ENCODE measurements around the gene VAMP2. TPM values are rescaled to one million over a fixed set of nuclear protein-coding genes. Genes with fewer than 3 reads are reported as not detected.

Gene VAMP2
- total RNA-seq, 1 experiment from 2014 or later, result 22.1 TPM

DNA sequence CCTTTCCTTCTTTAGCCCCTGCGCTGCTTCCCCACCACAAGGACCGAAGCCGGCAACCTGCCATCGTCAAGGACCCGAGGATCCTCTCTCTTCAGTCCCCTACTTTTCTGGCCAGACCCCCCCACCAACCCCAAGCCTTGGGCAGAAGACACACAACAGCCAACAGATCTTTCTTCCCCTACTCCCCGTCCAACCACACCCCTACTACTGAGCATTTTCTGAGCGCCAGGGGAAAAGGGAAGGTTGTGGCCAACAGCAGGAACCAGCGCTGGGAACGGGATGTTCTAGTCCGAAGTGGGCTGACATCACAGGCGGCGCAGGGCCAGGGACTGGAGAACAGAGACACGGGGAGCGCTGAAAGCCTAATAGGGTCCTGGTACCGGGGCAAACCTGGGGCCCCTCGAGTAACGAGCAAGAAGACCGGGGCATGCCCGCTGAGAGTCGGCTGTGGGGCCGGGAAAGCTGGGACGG lies 11.1 kb downstream of the VAMP2 start:
- Mint-ChIP-seq H3K4me3 (ENCODE audit: low read depth, unreplicated experiment) (peak overlapping the region; percentile 71), H3K36me3 (ENCODE audit: insufficient read depth, unreplicated experiment) (peaks cover 17% of the 10 kb centered on the region), H3K4me1 (ENCODE audit: low read depth, unreplicated experiment) (no peaks in the 10 kb centered on the region), H3K27me3 (ENCODE audit: unreplicated experiment) (no peaks in the 10 kb centered on the region), H3K9me3 (ENCODE audit: low read depth, unreplicated experiment) (no peaks in the 10 kb centered on the region), H3K27ac (ENCODE audit: unreplicated experiment) (peak overlapping the region; percentile 70)
- intact Hi-C loops (cut with micrococcal nuclease; ENCODE audit: unreplicated experiment), result no loop called here
- no TSS peak for BruUV-seq (replicated peaks)
- no peak for DNase-seq
- TF ChIP-seq, protein P1, sequence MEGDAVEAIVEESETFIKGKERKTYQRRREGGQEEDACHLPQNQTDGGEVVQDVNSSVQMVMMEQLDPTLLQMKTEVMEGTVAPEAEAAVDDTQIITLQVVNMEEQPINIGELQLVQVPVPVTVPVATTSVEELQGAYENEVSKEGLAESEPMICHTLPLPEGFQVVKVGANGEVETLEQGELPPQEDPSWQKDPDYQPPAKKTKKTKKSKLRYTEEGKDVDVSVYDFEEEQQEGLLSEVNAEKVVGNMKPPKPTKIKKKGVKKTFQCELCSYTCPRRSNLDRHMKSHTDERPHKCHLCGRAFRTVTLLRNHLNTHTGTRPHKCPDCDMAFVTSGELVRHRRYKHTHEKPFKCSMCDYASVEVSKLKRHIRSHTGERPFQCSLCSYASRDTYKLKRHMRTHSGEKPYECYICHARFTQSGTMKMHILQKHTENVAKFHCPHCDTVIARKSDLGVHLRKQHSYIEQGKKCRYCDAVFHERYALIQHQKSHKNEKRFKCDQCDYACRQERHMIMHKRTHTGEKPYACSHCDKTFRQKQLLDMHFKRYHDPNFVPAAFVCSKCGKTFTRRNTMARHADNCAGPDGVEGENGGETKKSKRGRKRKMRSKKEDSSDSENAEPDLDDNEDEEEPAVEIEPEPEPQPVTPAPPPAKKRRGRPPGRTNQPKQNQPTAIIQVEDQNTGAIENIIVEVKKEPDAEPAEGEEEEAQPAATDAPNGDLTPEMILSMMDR (IDR thresholded peaks at IDR 0.05; ENCODE audit: unreplicated experiment), result no peak
- CTCF ChIA-PET, result no interaction called here

DNA sequence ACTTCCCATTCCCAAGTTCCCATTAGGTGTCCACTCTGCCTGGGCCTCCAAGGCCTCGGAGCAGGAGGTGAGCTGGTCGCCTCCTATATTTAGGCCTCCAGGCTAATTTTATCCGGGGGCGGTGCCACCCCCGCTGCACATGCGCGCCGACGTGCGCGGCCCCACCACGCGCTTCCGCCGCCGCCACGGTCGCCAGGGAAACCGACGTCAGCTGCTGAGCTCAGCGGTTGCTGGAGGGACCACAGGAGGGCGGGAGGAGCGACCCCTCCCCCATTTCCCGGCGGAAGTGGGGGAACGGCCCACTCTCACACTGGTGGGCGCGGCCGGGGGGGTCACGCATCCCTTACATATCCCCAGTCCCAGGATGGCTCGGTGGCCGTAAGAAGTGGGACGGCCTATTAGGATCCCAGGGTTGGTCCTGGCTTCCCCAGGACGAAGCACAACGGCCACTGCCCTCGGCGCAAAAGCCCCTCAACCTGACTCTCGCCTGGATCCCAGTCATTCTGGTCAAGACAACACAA lies 11.6 kb downstream of the VAMP2 start:
- Mint-ChIP-seq H3K4me3 (ENCODE audit: low read depth, unreplicated experiment) (peak overlapping the region; percentile 71), H3K9me3 (ENCODE audit: low read depth, unreplicated experiment) (no peaks in the 10 kb centered on the region), H3K27me3 (ENCODE audit: unreplicated experiment) (no peaks in the 10 kb centered on the region), H3K27ac (ENCODE audit: unreplicated experiment) (no peak overlapping the region), H3K36me3 (ENCODE audit: insufficient read depth, unreplicated experiment) (peaks cover 18% of the 10 kb centered on the region), H3K4me1 (ENCODE audit: low read depth, unreplicated experiment) (no peaks in the 10 kb centered on the region)
- no TSS peak for BruUV-seq (replicated peaks)
- TF ChIP-seq, protein P1 (IDR thresholded peaks at IDR 0.05; ENCODE audit: unreplicated experiment), result no peak
- intact Hi-C loops (cut with micrococcal nuclease; ENCODE audit: unreplicated experiment), result no loop called here
- DNase-seq, result no peak
- CTCF ChIA-PET, result no interaction called here

DNA sequence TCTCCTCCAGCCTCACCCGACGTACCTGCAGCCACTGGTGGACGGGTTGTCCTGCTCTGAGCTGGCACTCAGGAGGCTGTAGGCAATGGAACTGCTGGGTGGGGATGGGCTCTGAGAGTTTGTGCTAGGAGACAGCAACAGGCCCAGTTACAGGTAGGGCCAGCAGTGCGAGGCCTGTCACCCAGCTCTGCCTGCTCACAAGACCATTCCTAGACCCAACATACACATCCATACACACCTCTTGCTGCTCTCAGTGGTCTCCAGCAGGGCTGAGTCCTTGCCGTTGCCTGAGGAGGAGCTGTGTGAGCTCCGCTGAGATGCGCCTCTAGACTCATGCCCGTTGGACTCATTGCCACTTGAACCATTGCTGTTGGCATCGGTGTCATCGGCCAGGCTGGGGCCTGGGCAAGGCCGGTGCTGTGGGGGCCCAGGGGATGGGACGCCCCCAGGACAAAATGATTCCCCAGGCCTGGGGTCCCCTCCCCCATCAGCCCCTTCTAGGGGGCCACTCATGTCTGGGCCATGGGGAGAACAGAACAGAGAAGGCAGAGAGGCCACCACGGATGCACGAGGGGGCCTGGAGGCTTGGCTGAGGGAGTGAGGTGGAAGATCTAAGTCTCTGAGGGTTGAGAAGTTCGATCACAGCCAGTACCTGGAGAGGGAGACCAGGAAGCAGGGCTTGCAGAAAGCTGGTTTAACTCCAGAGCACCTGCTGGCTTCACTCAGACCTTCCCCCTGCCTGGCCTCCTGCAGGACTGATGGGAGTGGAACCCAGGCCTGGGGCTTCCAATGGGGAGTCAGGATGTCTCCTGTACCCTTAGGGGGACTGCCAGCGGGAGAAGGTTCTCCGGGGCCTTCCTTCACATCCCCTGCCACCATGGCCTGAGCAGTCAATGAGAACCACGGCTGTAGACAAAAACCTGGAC lies 12.3 kb downstream of the VAMP2 start:
- H3K9me3 Mint-ChIP-seq (ENCODE audit: low read depth, unreplicated experiment), result no peaks in the 10 kb centered on the region
- CTCF ChIA-PET, result no interaction called here
- intact Hi-C loops (cut with micrococcal nuclease; ENCODE audit: unreplicated experiment), result no loop called here
- BruUV-seq (replicated peaks), result no TSS peak
- TF ChIP-seq, protein P1 (IDR thresholded peaks at IDR 0.05; ENCODE audit: unreplicated experiment), result no peak
- DNase-seq, result no peak
- peaks cover 18% of the 10 kb centered on the region for H3K36me3 Mint-ChIP-seq (ENCODE audit: insufficient read depth, unreplicated experiment)
- H3K4me3 Mint-ChIP-seq (ENCODE audit: low read depth, unreplicated experiment), result no peak overlapping the region
- H3K4me1 Mint-ChIP-seq (ENCODE audit: low read depth, unreplicated experiment), result no peaks in the 10 kb centered on the region
- no peak overlapping the region for H3K27ac Mint-ChIP-seq (ENCODE audit: unreplicated experiment)
- no peaks in the 10 kb centered on the region for H3K27me3 Mint-ChIP-seq (ENCODE audit: unreplicated experiment)

DNA sequence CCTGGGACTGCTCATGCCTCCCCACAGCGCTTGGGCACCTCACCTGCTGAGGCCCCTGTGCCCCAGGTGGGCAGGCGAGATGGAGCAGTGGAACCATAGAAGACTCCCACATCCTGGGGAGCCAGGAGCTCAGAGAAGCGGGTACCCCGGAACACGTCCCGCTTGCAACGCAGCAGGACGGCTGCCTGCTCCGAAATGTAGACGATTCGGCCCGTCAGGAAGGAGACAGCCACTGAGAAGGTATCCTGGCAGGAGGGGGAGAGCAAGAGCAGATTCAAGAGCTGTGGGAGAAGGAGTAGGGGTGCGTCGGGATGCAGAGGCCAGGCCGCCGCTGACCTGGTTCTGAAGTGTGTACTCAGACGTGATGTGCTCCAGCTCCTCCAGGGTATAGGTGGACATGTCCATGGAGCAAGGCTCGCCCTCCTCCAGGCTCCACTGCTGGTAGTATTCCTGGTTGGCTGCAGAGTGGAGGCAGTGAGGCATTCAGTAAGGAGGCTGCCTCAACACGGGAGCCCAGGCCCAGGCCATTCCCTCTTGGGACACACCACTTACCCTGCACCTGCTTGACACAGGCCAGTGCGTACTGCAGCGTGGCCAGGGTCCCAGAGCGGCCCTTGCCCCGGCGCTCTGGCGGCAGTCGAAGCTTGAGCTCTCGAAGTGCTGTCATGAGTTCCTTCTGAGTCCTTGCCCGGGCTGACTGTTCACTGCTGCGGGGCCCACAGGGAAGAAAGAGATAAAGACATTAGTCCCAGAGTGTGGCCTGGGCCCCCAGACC lies 13.1 kb downstream of the VAMP2 start:
- no TSS peak for BruUV-seq (replicated peaks)
- DNase-seq, result no peak
- no peak overlapping the region for H3K4me3 Mint-ChIP-seq (ENCODE audit: low read depth, unreplicated experiment)
- H3K36me3 Mint-ChIP-seq (ENCODE audit: insufficient read depth, unreplicated experiment), result peaks cover 23% of the 10 kb centered on the region
- CTCF ChIA-PET, result no interaction called here
- no peaks in the 10 kb centered on the region for H3K27me3 Mint-ChIP-seq (ENCODE audit: unreplicated experiment)
- no peaks in the 10 kb centered on the region for H3K4me1 Mint-ChIP-seq (ENCODE audit: low read depth, unreplicated experiment)
- TF ChIP-seq, protein P1 (IDR thresholded peaks at IDR 0.05; ENCODE audit: unreplicated experiment), result no peak
- intact Hi-C loops (cut with micrococcal nuclease; ENCODE audit: unreplicated experiment), result no loop called here
- H3K27ac Mint-ChIP-seq (ENCODE audit: unreplicated experiment), result no peak overlapping the region
- H3K9me3 Mint-ChIP-seq (ENCODE audit: low read depth, unreplicated experiment), result no peaks in the 10 kb centered on the region
